ENCODE data around the gene GABRP.

GABRP gene

DNA sequence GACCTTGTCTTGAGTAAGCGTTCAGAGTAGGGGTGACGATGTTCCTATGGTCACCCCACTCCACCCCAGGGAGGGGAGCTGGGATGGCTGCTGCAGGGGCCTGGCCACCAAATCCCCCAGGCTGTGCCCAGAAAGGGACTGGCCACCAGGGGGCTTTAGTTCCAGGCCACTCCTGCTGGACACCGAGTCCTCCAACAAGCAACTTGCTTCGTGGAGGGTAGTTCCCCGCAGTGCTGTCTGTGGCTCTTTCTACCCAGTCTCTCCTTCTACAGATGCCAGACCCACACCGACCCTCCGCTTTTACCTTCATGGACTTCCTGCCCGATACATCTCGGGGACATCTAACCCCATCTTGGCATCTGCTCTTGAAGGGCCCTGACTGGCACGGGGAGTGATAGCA, 35.7 kb upstream of the GABRP start:
- Histone ChIP-seq H3K79me2 (ENCODE audit: insufficient read depth, low read depth) (no peaks in the 10 kb centered on the region), H3K4me3 (IDR thresholded peaks at IDR 0.05; ENCODE audit: insufficient read depth, low read depth, low read length) (no peak overlapping the region), H3K9ac (no peak overlapping the region), H3K27ac (no peak overlapping the region), H3K27me3 (ENCODE audit: insufficient read depth, low read depth) (no peaks in the 10 kb centered on the region), H3K36me3 (ENCODE audit: insufficient read depth) (no peaks in the 10 kb centered on the region), H2AFZ (ENCODE audit: low read depth) (no peak overlapping the region), H4K20me1 (ENCODE audit: insufficient read depth) (no peaks in the 10 kb centered on the region), H3K4me2 (no peak overlapping the region), H3K4me1 (ENCODE audit: low read depth, poor library complexity, severe bottlenecking) (peaks cover 23% of the 10 kb centered on the region)
- peak; percentile 21; the same call in 1 of the 2 replicates for TF ChIP-seq CTCF (conservative IDR thresholded peaks at IDR 0.05; ENCODE audit: low read depth, low read length)

GRCh38 chr5:170748951-170749471, 34.5 kb upstream of the GABRP start:
- H3K27ac ChIP-seq, result no peak overlapping the region
- H4K20me1 ChIP-seq (ENCODE audit: insufficient read depth), result no peaks in the 10 kb centered on the region
- H3K4me1 ChIP-seq (ENCODE audit: low read depth, poor library complexity, severe bottlenecking), result peaks cover 23% of the 10 kb centered on the region
- TF ChIP-seq CTCF (conservative IDR thresholded peaks at IDR 0.05; ENCODE audit: low read depth, low read length), result no peak
- H2AFZ ChIP-seq (ENCODE audit: low read depth), result no peak overlapping the region
- no peaks in the 10 kb centered on the region for H3K27me3 ChIP-seq (ENCODE audit: insufficient read depth, low read depth)
- no peaks in the 10 kb centered on the region for H3K36me3 ChIP-seq (ENCODE audit: insufficient read depth)
- no peak overlapping the region for H3K9ac ChIP-seq
- H3K79me2 ChIP-seq (ENCODE audit: insufficient read depth, low read depth), result no peaks in the 10 kb centered on the region
- no peak overlapping the region for H3K4me2 ChIP-seq
- H3K4me3 ChIP-seq (IDR thresholded peaks at IDR 0.05; ENCODE audit: insufficient read depth, low read depth, low read length), result no peak overlapping the region

DNA sequence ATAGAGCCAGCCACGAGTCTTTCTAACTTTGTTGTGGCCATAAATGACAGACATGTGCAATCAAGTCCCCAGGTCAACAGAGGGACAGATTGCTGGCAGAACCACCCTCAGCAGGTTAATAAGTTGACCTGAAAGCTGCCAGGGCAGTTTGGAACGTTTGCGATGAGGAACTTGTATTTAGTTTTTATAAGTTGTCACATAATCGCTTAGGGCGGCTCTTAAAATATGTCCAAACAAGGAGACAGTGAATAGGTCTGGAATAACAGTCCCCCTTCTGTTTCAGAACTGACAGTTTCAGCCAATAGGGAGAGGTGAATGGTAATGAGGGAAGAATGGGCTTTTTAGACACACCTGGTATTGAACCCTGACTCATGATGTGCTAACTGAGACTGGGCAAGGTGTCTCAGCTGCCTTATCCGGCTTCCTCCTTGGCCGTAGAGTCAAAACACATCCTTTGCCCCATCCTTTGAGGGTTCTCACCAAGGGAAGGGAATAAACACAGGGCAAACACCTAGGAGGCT, 33.6 kb upstream of the GABRP start:
- Histone ChIP-seq H3K4me3 (IDR thresholded peaks at IDR 0.05; ENCODE audit: insufficient read depth, low read depth, low read length) (no peak overlapping the region), H3K27ac (no peak overlapping the region)

GRCh38 chr5:170750791-170751190, 32.7 kb upstream of the GABRP start:
- Histone ChIP-seq H2AFZ (ENCODE audit: low read depth) (no peak overlapping the region), H3K27me3 (ENCODE audit: insufficient read depth, low read depth) (no peaks in the 10 kb centered on the region), H3K4me1 (ENCODE audit: low read depth, poor library complexity, severe bottlenecking) (peaks cover 11% of the 10 kb centered on the region), H3K36me3 (ENCODE audit: insufficient read depth) (no peaks in the 10 kb centered on the region), H3K4me3 (IDR thresholded peaks at IDR 0.05; ENCODE audit: insufficient read depth, low read depth, low read length) (no peak overlapping the region), H3K9ac (no peak overlapping the region), H3K4me2 (no peak overlapping the region), H4K20me1 (ENCODE audit: insufficient read depth) (no peaks in the 10 kb centered on the region), H3K79me2 (ENCODE audit: insufficient read depth, low read depth) (no peaks in the 10 kb centered on the region), H3K27ac (no peak overlapping the region)
- no peak for TF ChIP-seq CTCF (conservative IDR thresholded peaks at IDR 0.05; ENCODE audit: low read depth, low read length)

More for the DNA sequence above, 33.6 kb upstream of the GABRP start:
- Histone ChIP-seq H3K36me3 (ENCODE audit: insufficient read depth) (no peaks in the 10 kb centered on the region), H3K79me2 (ENCODE audit: insufficient read depth, low read depth) (no peaks in the 10 kb centered on the region), H3K27me3 (ENCODE audit: insufficient read depth, low read depth) (no peaks in the 10 kb centered on the region), H2AFZ (ENCODE audit: low read depth) (no peak overlapping the region), H3K4me2 (no peak overlapping the region), H4K20me1 (ENCODE audit: insufficient read depth) (no peaks in the 10 kb centered on the region), H3K4me1 (ENCODE audit: low read depth, poor library complexity, severe bottlenecking) (peaks cover 19% of the 10 kb centered on the region), H3K9ac (no peak overlapping the region)
- TF ChIP-seq CTCF (conservative IDR thresholded peaks at IDR 0.05; ENCODE audit: low read depth, low read length), result no peak
